Measurements from ENCODE around the gene SDE2.

GRCh38 chr1:226035915-226036314 lies 36.8 kb upstream of the SDE2 start:
- TF ChIP-seq EP300 (IDR thresholded peaks at IDR 0.05; ENCODE audit: borderline replicate concordance in 1 of 2, control insufficient read depth in 1 of 2, low read depth in 2 of 2, low read length in 2 of 2) = no peak
- TF ChIP-seq RUNX3 (IDR thresholded peaks at IDR 0.05; ENCODE audit: low read length) = no peak
- TF ChIP-seq E2F4 (IDR thresholded peaks at IDR 0.05; ENCODE audit: low read depth, low read length) = no peak
- TF ChIP-seq CTCF (IDR thresholded peaks at IDR 0.05 in 2 of 3, conservative IDR thresholded peaks at IDR 0.05 in 1 of 3; ENCODE audit: control insufficient read depth in 2 of 3, extremely low read depth in 1 of 3, insufficient read depth in 1 of 3, low read depth in 3 of 3, low read length in 3 of 3) = no peak
- TF ChIP-seq REST (IDR thresholded peaks at IDR 0.05; ENCODE audit: low read depth, low read length) = no peak
- TF ChIP-seq ZNF274 (IDR thresholded peaks at IDR 0.05; ENCODE audit: insufficient read depth, insufficient read length) = no peak
- no peak for TF ChIP-seq FOXM1 (IDR thresholded peaks at IDR 0.05; ENCODE audit: low read depth, low read length)
- no peak for TF ChIP-seq POLR2AphosphoS5 (IDR thresholded peaks at IDR 0.05; ENCODE audit: low read length)
- TF ChIP-seq CHD1 (IDR thresholded peaks at IDR 0.05; ENCODE audit: low read depth, low read length) = no peak
- TF ChIP-seq MEF2A (IDR thresholded peaks at IDR 0.05; ENCODE audit: insufficient read depth, low read depth, low read length) = no peak
- no peak for TF ChIP-seq ETV6 (conservative IDR thresholded peaks at IDR 0.05 in 1 of 2, IDR thresholded peaks at IDR 0.05 in 1 of 2; ENCODE audit: borderline replicate concordance in 1 of 2, low read depth in 1 of 2)
- TF ChIP-seq POLR2A (IDR thresholded peaks at IDR 0.05; ENCODE audit: low read depth, low read length) = no peak
